Parathyroid adenoma (tissue), 2 donors: Measurements from ENCODE around the gene RAB20.

Experiments
- H2AFZ ChIP-seq: fragments of 300-600 bp; sonication (generic); one replicate; pipeline ENCODE4 v1.7.0; 2017; ENCODE audit warnings: antibody characterized with exemption, mild to moderate bottlenecking
- H3K27ac ChIP-seq: fragments of 300-600 bp; sonication (generic); one replicate; pipeline ENCODE4 v1.7.0; 2017
- H3K27me3 ChIP-seq: fragments of 300-600 bp; sonication (generic); one replicate; pipeline ENCODE4 v1.7.0; 2017; ENCODE audit warnings: low read length; ENCODE audit not compliant: control insufficient read depth, insufficient read depth
- H3K36me3 ChIP-seq: fragments of 300-600 bp; sonication (generic); one replicate; pipeline ENCODE4 v1.7.0; 2017; ENCODE audit warnings: low read length; ENCODE audit not compliant: control insufficient read depth, insufficient read depth
- H3K4me1 ChIP-seq: fragments of 300-600 bp; sonication (generic); one replicate; pipeline ENCODE4 v1.7.0; 2017; ENCODE audit warnings: control low read depth
- H3K4me2 ChIP-seq: fragments of 300-600 bp; sonication (generic); one replicate; pipeline ENCODE4 v1.7.0; 2017; ENCODE audit warnings: low read length
- H3K4me3 ChIP-seq: fragments of 300-600 bp; sonication (generic); one replicate; pipeline ENCODE4 v1.7.0; 2017; ENCODE audit warnings: low read depth, low read length
- H3K79me2 ChIP-seq: fragments of 300-600 bp; sonication (generic); one replicate; pipeline ENCODE4 v1.7.0; 2017; ENCODE audit warnings: control low read depth
- H3K9ac ChIP-seq: fragments of 300-600 bp; sonication (generic); one replicate; pipeline ENCODE4 v1.7.0; 2017; ENCODE audit warnings: mild to moderate bottlenecking
- H3K9me3 ChIP-seq: fragments of 300-600 bp; sonication (generic); one replicate; pipeline ENCODE4 v1.7.0; 2017; ENCODE audit warnings: low read length; ENCODE audit not compliant: control insufficient read depth
- CTCF ChIP-seq: fragments of 300-600 bp; sonication (generic); IDR thresholded peaks from one replicate; pipeline ENCODE4 v1.7.0; 2017; ENCODE audit warnings: antibody characterized with exemption, mild to moderate bottlenecking
- donor health status: primary hyperparathyroidism.

RAB20 gene

GRCh38 chr13:110523838-110524540 is 37.5 kb downstream of the RAB20 start:
- peak overlapping the region; percentile 56 for H3K4me2 ChIP-seq
- peaks cover 5% of the 10 kb centered on the region for H3K4me1 ChIP-seq
- no peak overlapping the region for H3K9ac ChIP-seq
- H3K79me2 ChIP-seq: no peaks in the 10 kb centered on the region
- H2AFZ ChIP-seq: peak overlapping the region; percentile 60
- no peak overlapping the region for H3K4me3 ChIP-seq
- H3K36me3 ChIP-seq: no peaks in the 10 kb centered on the region
- H3K9me3 ChIP-seq: no peaks in the 10 kb centered on the region
- TF ChIP-seq CTCF: no peak
- no peaks in the 10 kb centered on the region for H3K27me3 ChIP-seq
- no peak overlapping the region for H3K27ac ChIP-seq

DNA sequence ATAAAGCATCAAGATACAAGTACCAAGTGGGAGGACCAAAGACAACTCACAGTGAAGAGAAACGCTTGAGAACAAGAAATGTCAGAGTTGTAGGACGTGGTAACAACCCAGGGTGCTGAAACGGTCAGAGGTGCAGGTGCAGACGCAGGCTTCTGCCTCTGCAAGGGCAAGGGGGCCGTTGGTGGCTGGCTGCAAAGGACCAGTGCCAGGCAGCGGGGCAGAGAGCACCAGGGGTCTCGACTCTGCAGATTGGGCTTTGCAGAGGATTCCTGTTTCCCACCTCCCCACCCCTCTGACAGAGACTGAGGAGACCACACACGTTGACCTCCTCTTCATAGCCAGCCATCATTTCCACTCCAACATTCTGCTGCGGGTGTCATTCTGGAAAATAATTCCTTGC is 38.3 kb downstream of the RAB20 start:
- no peak for TF ChIP-seq CTCF
- Histone ChIP-seq H3K9me3 (no peaks in the 10 kb centered on the region), H3K4me1 (peaks cover 5% of the 10 kb centered on the region), H3K4me2 (no peak overlapping the region), H3K79me2 (no peaks in the 10 kb centered on the region), H3K36me3 (no peaks in the 10 kb centered on the region), H3K27me3 (no peaks in the 10 kb centered on the region), H3K9ac (no peak overlapping the region), H2AFZ (no peak overlapping the region), H3K4me3 (no peak overlapping the region), H3K27ac (no peak overlapping the region)

- Histone ChIP-seq H3K36me3 (no peaks in the 10 kb centered on the region), H3K27me3 (no peaks in the 10 kb centered on the region), H3K4me3 (no peak overlapping the region), H3K79me2 (no peaks in the 10 kb centered on the region), H3K9me3 (no peaks in the 10 kb centered on the region), H3K27ac (no peak overlapping the region), H3K4me1 (peaks cover 5% of the 10 kb centered on the region), H2AFZ (no peak overlapping the region), H3K9ac (no peak overlapping the region), H3K4me2 (no peak overlapping the region)
- no peak for TF ChIP-seq CTCF
These were observed 38.8 kb downstream of the RAB20 start for GRCh38 chr13:110522721-110523120.

DNA sequence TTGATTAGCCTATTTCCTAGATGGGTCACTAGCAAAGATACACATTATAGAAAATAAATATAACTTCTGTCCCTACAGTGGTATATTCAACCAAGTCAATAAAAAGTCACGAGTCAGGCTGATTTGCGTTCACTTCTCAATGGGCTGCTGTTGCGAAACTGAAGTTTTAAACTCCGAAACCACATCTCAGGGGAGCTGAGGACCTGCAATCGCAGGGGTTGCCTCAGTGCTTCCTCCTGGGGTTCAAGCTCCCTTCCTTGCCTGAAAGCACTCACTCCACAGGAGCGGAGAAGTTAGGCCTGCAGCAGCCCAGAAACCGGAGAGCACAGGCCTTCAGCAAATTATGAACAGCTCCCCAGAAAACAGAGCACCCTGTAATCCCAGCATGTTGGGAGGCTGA is 39.6 kb downstream of the RAB20 start:
- Histone ChIP-seq H3K27ac (no peak overlapping the region), H3K27me3 (no peaks in the 10 kb centered on the region), H2AFZ (no peak overlapping the region), H3K9me3 (no peaks in the 10 kb centered on the region), H3K4me3 (no peak overlapping the region), H3K79me2 (no peaks in the 10 kb centered on the region), H3K4me1 (peaks cover 5% of the 10 kb centered on the region), H3K9ac (no peak overlapping the region), H3K36me3 (no peaks in the 10 kb centered on the region), H3K4me2 (no peak overlapping the region)
- TF ChIP-seq CTCF: no peak

GRCh38 chr13:110521296-110521680 is 40.2 kb downstream of the RAB20 start:
- Histone ChIP-seq H3K9ac (no peak overlapping the region), H3K4me2 (no peak overlapping the region), H3K4me1 (peaks cover 5% of the 10 kb centered on the region), H3K27me3 (no peaks in the 10 kb centered on the region), H2AFZ (no peak overlapping the region), H3K27ac (no peak overlapping the region), H3K9me3 (no peaks in the 10 kb centered on the region), H3K79me2 (no peaks in the 10 kb centered on the region), H3K36me3 (no peaks in the 10 kb centered on the region), H3K4me3 (no peak overlapping the region)
- no peak for TF ChIP-seq CTCF
